Parathyroid adenoma (tissue), 2 donors: ENCODE data around the gene ABCC1.

ENCODE experiments used
- H2AFZ ChIP-seq: fragments of 300-600 bp; sonication (generic); one replicate; pipeline ENCODE4 v1.7.0; 2017; ENCODE audit warnings: antibody characterized with exemption, mild to moderate bottlenecking
- H3K27ac ChIP-seq: fragments of 300-600 bp; sonication (generic); one replicate; pipeline ENCODE4 v1.7.0; 2017
- H3K27me3 ChIP-seq: fragments of 300-600 bp; sonication (generic); one replicate; pipeline ENCODE4 v1.7.0; 2017; ENCODE audit warnings: low read length; ENCODE audit not compliant: control insufficient read depth, insufficient read depth
- H3K36me3 ChIP-seq: fragments of 300-600 bp; sonication (generic); one replicate; pipeline ENCODE4 v1.7.0; 2017; ENCODE audit warnings: low read length; ENCODE audit not compliant: control insufficient read depth, insufficient read depth
- H3K4me1 ChIP-seq: fragments of 300-600 bp; sonication (generic); one replicate; pipeline ENCODE4 v1.7.0; 2017; ENCODE audit warnings: control low read depth
- H3K4me2 ChIP-seq: fragments of 300-600 bp; sonication (generic); one replicate; pipeline ENCODE4 v1.7.0; 2017; ENCODE audit warnings: low read length
- H3K4me3 ChIP-seq: fragments of 300-600 bp; sonication (generic); one replicate; pipeline ENCODE4 v1.7.0; 2017; ENCODE audit warnings: low read depth, low read length
- H3K79me2 ChIP-seq: fragments of 300-600 bp; sonication (generic); one replicate; pipeline ENCODE4 v1.7.0; 2017; ENCODE audit warnings: control low read depth
- H3K9ac ChIP-seq: fragments of 300-600 bp; sonication (generic); one replicate; pipeline ENCODE4 v1.7.0; 2017; ENCODE audit warnings: mild to moderate bottlenecking
- H3K9me3 ChIP-seq: fragments of 300-600 bp; sonication (generic); one replicate; pipeline ENCODE4 v1.7.0; 2017; ENCODE audit warnings: low read length; ENCODE audit not compliant: control insufficient read depth
- TF ChIP-seq, protein P1 (sequence below): fragments of 300-600 bp; sonication (generic); IDR thresholded peaks from one replicate; pipeline ENCODE4 v1.7.0; 2017; ENCODE audit warnings: antibody characterized with exemption, mild to moderate bottlenecking
- donor health status: primary hyperparathyroidism.

ABCC1 gene

DNA sequence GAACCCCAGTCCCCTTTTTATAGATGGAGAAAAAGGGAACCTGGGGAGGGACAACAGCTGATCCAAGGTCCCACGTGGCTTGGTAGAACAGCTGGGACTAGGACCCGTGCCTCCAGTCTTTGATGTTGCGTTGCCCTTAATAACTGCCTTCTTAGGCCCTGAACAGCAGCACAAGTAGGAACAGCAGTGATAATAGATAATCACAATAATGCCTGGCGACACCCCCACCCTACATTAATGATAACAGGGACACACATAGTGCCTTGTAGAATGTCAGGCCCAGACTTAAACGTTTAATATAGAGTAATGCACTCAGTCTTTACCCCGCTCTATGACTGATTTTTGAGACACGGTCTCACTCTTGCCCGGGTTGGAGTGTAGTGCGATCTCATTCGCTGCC is 177.5 kb downstream of the ABCC1 start:
- H3K27ac ChIP-seq = no peak overlapping the region
- no peak overlapping the region for H2AFZ ChIP-seq
- TF ChIP-seq, protein P1, sequence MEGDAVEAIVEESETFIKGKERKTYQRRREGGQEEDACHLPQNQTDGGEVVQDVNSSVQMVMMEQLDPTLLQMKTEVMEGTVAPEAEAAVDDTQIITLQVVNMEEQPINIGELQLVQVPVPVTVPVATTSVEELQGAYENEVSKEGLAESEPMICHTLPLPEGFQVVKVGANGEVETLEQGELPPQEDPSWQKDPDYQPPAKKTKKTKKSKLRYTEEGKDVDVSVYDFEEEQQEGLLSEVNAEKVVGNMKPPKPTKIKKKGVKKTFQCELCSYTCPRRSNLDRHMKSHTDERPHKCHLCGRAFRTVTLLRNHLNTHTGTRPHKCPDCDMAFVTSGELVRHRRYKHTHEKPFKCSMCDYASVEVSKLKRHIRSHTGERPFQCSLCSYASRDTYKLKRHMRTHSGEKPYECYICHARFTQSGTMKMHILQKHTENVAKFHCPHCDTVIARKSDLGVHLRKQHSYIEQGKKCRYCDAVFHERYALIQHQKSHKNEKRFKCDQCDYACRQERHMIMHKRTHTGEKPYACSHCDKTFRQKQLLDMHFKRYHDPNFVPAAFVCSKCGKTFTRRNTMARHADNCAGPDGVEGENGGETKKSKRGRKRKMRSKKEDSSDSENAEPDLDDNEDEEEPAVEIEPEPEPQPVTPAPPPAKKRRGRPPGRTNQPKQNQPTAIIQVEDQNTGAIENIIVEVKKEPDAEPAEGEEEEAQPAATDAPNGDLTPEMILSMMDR = no peak
- no peaks in the 10 kb centered on the region for H3K36me3 ChIP-seq
- no peaks in the 10 kb centered on the region for H3K4me1 ChIP-seq
- no peaks in the 10 kb centered on the region for H3K9me3 ChIP-seq
- no peak overlapping the region for H3K9ac ChIP-seq
- H3K27me3 ChIP-seq = no peaks in the 10 kb centered on the region
- H3K4me2 ChIP-seq = no peak overlapping the region
- H3K79me2 ChIP-seq = no peaks in the 10 kb centered on the region
- no peak overlapping the region for H3K4me3 ChIP-seq

DNA sequence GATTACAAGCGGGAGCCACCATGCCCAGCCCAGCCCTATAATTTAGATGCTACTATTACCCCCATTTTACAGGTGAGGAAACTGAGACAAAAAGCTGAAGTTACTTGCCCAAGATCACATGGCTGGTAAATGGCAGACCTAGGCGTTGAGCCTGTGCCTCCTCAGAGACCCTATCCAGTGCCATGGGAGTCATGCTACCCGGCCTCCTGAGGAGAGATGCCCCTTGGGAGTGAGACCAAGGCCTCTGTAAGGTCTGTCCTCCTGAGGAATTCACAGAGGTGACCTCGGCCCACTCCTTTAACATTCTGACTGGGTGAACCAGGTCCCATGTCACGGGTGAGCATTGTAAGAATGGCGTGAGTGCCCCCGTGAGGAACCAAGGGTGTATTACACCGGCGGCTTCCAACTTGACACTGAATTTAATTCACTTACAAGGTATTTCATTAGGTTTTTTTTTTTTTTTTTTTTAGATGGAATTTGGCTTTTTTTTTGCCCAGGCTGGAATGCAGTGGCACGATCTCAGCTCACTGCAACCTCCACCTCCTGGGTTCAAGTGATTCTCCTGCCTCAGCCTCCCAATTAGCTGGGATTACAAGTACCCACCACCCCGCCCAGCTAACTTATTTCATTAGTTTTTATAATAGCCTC is 178.2 kb downstream of the ABCC1 start:
- H3K9ac ChIP-seq = no peak overlapping the region
- no peaks in the 10 kb centered on the region for H3K79me2 ChIP-seq
- no peaks in the 10 kb centered on the region for H3K36me3 ChIP-seq
- H3K9me3 ChIP-seq = no peaks in the 10 kb centered on the region
- H2AFZ ChIP-seq = no peak overlapping the region
- no peaks in the 10 kb centered on the region for H3K27me3 ChIP-seq
- H3K4me3 ChIP-seq = no peak overlapping the region
- no peak overlapping the region for H3K4me2 ChIP-seq
- no peak overlapping the region for H3K27ac ChIP-seq
- no peaks in the 10 kb centered on the region for H3K4me1 ChIP-seq
- TF ChIP-seq, protein P1 = peak; percentile 96

- Histone ChIP-seq H3K9ac (no peak overlapping the region), H3K4me3 (no peak overlapping the region), H2AFZ (no peak overlapping the region), H3K79me2 (no peaks in the 10 kb centered on the region), H3K27ac (no peak overlapping the region), H3K4me2 (no peak overlapping the region), H3K27me3 (no peaks in the 10 kb centered on the region), H3K9me3 (no peaks in the 10 kb centered on the region), H3K36me3 (no peaks in the 10 kb centered on the region), H3K4me1 (no peaks in the 10 kb centered on the region)
- TF ChIP-seq, protein P1 = no peak
Measured at GRCh38 chr16:16131204-16131603, 181.8 kb downstream of the ABCC1 start.

- H3K79me2 ChIP-seq = no peaks in the 10 kb centered on the region
- H3K4me3 ChIP-seq = no peak overlapping the region
- H3K27ac ChIP-seq = no peak overlapping the region
- no peaks in the 10 kb centered on the region for H3K36me3 ChIP-seq
- H3K4me1 ChIP-seq = no peaks in the 10 kb centered on the region
- H3K27me3 ChIP-seq = no peaks in the 10 kb centered on the region
- H3K9me3 ChIP-seq = no peaks in the 10 kb centered on the region
- H2AFZ ChIP-seq = no peak overlapping the region
- no peak overlapping the region for H3K4me2 ChIP-seq
- H3K9ac ChIP-seq = no peak overlapping the region
- TF ChIP-seq, protein P1 = no peak
Measured at GRCh38 chr16:16131659-16132058, 182.2 kb downstream of the ABCC1 start.

GRCh38 chr16:16133943-16134604 is 184.7 kb downstream of the ABCC1 start:
- Histone ChIP-seq H3K79me2 (no peaks in the 10 kb centered on the region), H3K4me3 (no peak overlapping the region), H3K4me1 (no peaks in the 10 kb centered on the region), H3K27ac (no peak overlapping the region), H2AFZ (no peak overlapping the region), H3K4me2 (no peak overlapping the region), H3K27me3 (no peaks in the 10 kb centered on the region), H3K9ac (no peak overlapping the region), H3K9me3 (no peaks in the 10 kb centered on the region), H3K36me3 (no peaks in the 10 kb centered on the region)
- TF ChIP-seq, protein P1 = no peak
